RPMI7951 (cell line): Measurements from ENCODE around the gene SMKR1. TPM values are rescaled to one million over a fixed set of nuclear protein-coding genes. Genes with fewer than 3 reads are reported as not detected.
"Not testable (repeated sequence)": the region's sequence is repeated elsewhere in the genome, so short reads cannot be mapped to it uniquely, and the experiment has no call there.

Experiments used
- DNase-seq: peaks from one replicate; pipeline ENCODE4 v3.0.0-alpha.2; 2012; ENCODE audit warnings: low read depth
- total RNA-seq: library from RNA; depleted of rRNA; stranded (reverse); fragments of >200 nt; shearing (Covaris generic); gene quantifications from 2 replicates; pipeline ENCODE4 v1.2.3, GENCODE V29; 2014; rRNA removed

The SMKR1 gene
- total RNA-seq, result 0.20 and 0.24 TPM in 2 replicates

- DNase-seq, result peak; percentile 64
Observed at GRCh38 chr7:129501760-129502707, at the start of gene SMKR1. Gene SMKR1, plus strand, starts transcription at chr7:129502531. Its CDS starts 294 bp downstream, at chr7:129502825.

GRCh38 chr7:129452589-129453231, 49.6 kb upstream of the SMKR1 start:
- no peak for DNase-seq

GRCh38 chr7:129453510-129454248, 48.7 kb upstream of the SMKR1 start:
- no peak for DNase-seq

GRCh38 chr7:129454249-129454551, 48.1 kb upstream of the SMKR1 start:
- DNase-seq, result no peak

- no peak for DNase-seq
Observed at GRCh38 chr7:129456421-129456820, 45.9 kb upstream of the SMKR1 start.

- no peak for DNase-seq
Observed at GRCh38 chr7:129457101-129457500, 45.2 kb upstream of the SMKR1 start.

GRCh38 chr7:129458171-129458570, 44.2 kb upstream of the SMKR1 start:
- DNase-seq, result no peak

- no peak for DNase-seq
Observed at GRCh38 chr7:129461809-129462208, 40.5 kb upstream of the SMKR1 start.

- no peak for DNase-seq
Observed at GRCh38 chr7:129462420-129462819, 39.9 kb upstream of the SMKR1 start.

GRCh38 chr7:129464194-129464593, 38.1 kb upstream of the SMKR1 start:
- DNase-seq, result no peak

- no peak for DNase-seq
Observed at GRCh38 chr7:129465080-129465479, 37.3 kb upstream of the SMKR1 start.

- no peak for DNase-seq
Observed at GRCh38 chr7:129466796-129467195, 35.5 kb upstream of the SMKR1 start.

- DNase-seq, result peak; percentile 9
Observed at GRCh38 chr7:129468087-129468486, 34.2 kb upstream of the SMKR1 start.

GRCh38 chr7:129468547-129468946, 33.8 kb upstream of the SMKR1 start:
- DNase-seq, result no peak

GRCh38 chr7:129469930-129470329, 32.4 kb upstream of the SMKR1 start:
- no peak for DNase-seq

- no peak for DNase-seq
Observed at GRCh38 chr7:129470411-129470810, 31.9 kb upstream of the SMKR1 start.

- DNase-seq, result no peak
Observed at GRCh38 chr7:129471402-129471827, 30.9 kb upstream of the SMKR1 start.

- not testable (repeated sequence) for DNase-seq
Observed at GRCh38 chr7:129475931-129476330, 26.4 kb upstream of the SMKR1 start.

- not testable (repeated sequence) for DNase-seq
Observed at GRCh38 chr7:129476398-129476797, 25.9 kb upstream of the SMKR1 start.

GRCh38 chr7:129479831-129480230, 22.5 kb upstream of the SMKR1 start:
- DNase-seq, result no peak

- no peak for DNase-seq
Observed at GRCh38 chr7:129480674-129481363, 21.5 kb upstream of the SMKR1 start.

- DNase-seq, result not testable (repeated sequence)
Observed at GRCh38 chr7:129481376-129481775, 21.0 kb upstream of the SMKR1 start.
